Right ventricle myocardium superior (tissue), 1 donor: ENCODE data around the gene PKMYT1. TPM values are rescaled to one million over a fixed set of nuclear protein-coding genes. Genes with fewer than 3 reads are reported as not detected.
A peak's percentile ranks its signal among the peaks of the same experiment; 100 is the strongest.

ENCODE experiments used
- ATAC-seq: fragments of 200-7000 bp; cut with Tn5 transposase; one replicate; pipeline ENCODE4 v1.9.1; 2020; ENCODE audit warnings: mild to moderate bottlenecking; ENCODE audit not compliant: poor library complexity
- DNase-seq: peaks from one replicate; pipeline ENCODE4 v3.0.0-alpha.2; 2020
- intact Hi-C: fragments of 100-400 bp; cut with DNase I; formaldehyde crosslinking; loops from one replicate; pipeline ENCODE4 v1.11.2; 2022
- long read RNA-seq: library from polyadenylated mRNA; unstranded; transcript quantifications from one replicate; pipeline ENCODE4 v2.0.0, GENCODE V29; 2021
- total RNA-seq: library from RNA; stranded (reverse); fragmentation: NEBNext Ultra II Directional; extraction: Animal tissue kit (Norgen Biotek cat#: 25700); gene quantifications from one replicate; pipeline ENCODE4 v1.2.1, GENCODE V29; 2021
- donor health status: DM: no; HTN: yes; CAD: no; lungs with severe emphysema.

The PKMYT1 gene
- total RNA-seq: 1.1 TPM
- long read RNA-seq, partial matches to known transcripts: 0 of 1 reads
- long read RNA-seq, other reads (novel, unspliced or antisense): 0 of 1 reads

- ATAC-seq (peak; percentile 97), DNase-seq (peak; percentile 95)
- intact Hi-C loops: no loop called here
Observed at GRCh38 chr16:2980227-2981176, at the start of gene PKMYT1. Gene PKMYT1 (minus strand): TSS chr16:2980446. CDS start chr16:2979657, 789 bp downstream.

- DNase-seq (no peak), ATAC-seq (no peak)
- intact Hi-C loops: no loop called here
Observed at GRCh38 chr16:3029491-3030221, 49.4 kb upstream of the PKMYT1 start.

GRCh38 chr16:3028716-3029319, 48.6 kb upstream of the PKMYT1 start:
- intact Hi-C loops: no loop called here
- no peak for DNase-seq
- ATAC-seq: no peak

- peak; percentile 89 for DNase-seq
- intact Hi-C loops: no loop called here
- ATAC-seq: peak; percentile 58
Observed at GRCh38 chr16:3027983-3028715, 47.9 kb upstream of the PKMYT1 start.

GRCh38 chr16:3027489-3027795, 47.2 kb upstream of the PKMYT1 start:
- intact Hi-C loops: no loop called here
- DNase-seq (no peak), ATAC-seq (no peak)

- ATAC-seq: no peak
- intact Hi-C loops: no loop called here
- DNase-seq: no peak
Observed at GRCh38 chr16:3026609-3027488, 46.6 kb upstream of the PKMYT1 start.

GRCh38 chr16:3026003-3026378, 45.7 kb upstream of the PKMYT1 start:
- intact Hi-C loops: no loop called here
- ATAC-seq (no peak), DNase-seq (no peak)

- intact Hi-C loops: no loop called here
- DNase-seq (no peak), ATAC-seq (no peak)
Observed at GRCh38 chr16:3025032-3026002, 45.1 kb upstream of the PKMYT1 start.

- DNase-seq (peak; percentile 99), ATAC-seq (peak; percentile 79)
- intact Hi-C loops: no loop called here
Observed at GRCh38 chr16:3023669-3024478, 43.6 kb upstream of the PKMYT1 start, which contains the start of the genes HCFC1R1 and THOC6. Gene HCFC1R1 (minus strand): TSS chr16:3023942. CDS start chr16:3023941, 1 bp downstream. Gene THOC6 (plus strand): TSS chr16:3024035. CDS start chr16:3024327, 292 bp downstream.

- ATAC-seq (no peak), DNase-seq (no peak)
- intact Hi-C loops: no loop called here
Observed at GRCh38 chr16:3023415-3023668, 43.1 kb upstream of the PKMYT1 start.

GRCh38 chr16:3022684-3023414, 42.6 kb upstream of the PKMYT1 start:
- intact Hi-C loops: no loop called here
- DNase-seq: no peak
- ATAC-seq: no peak

- DNase-seq: peak; percentile 92
- intact Hi-C loops: no loop called here
- peak; percentile 42 for ATAC-seq
Observed at GRCh38 chr16:3022208-3022683, 42.0 kb upstream of the PKMYT1 start.

- ATAC-seq (peak; percentile 58), DNase-seq (peak; percentile 89)
- intact Hi-C loops: no loop called here
Observed at GRCh38 chr16:3021449-3022207, 41.4 kb upstream of the PKMYT1 start.

GRCh38 chr16:3020604-3021448, 40.6 kb upstream of the PKMYT1 start:
- intact Hi-C loops: no loop called here
- DNase-seq (peak; percentile 80), ATAC-seq (peak; percentile 37)
